Upper lobe of left lung (tissue), 4 donors: Measurements from ENCODE around the gene TNS4.

Experiments
- CTCF ChIP-seq, 6 experiments: fragments of 450-650 bp in 4 of 6; fragments of 200-600 bp in 2 of 6; sonication (generic) in 2 of 6; IDR thresholded peaks; one replicate each; pipeline ENCODE4 v1.5.1; 2016 to 2019; ENCODE audit warnings: antibody characterized with exemption in 6 of 6
- EP300 ChIP-seq, 4 donors: sonication (generic); formaldehyde crosslinking; IDR thresholded peaks; one replicate each; pipeline ENCODE4 v1.5.1; 2017; ENCODE audit warnings: antibody characterized with exemption in 4 of 4, control low read depth in 2 of 4
- POLR2A ChIP-seq, 4 donors: fragments of 450-650 bp; IDR thresholded peaks; one replicate each; pipeline ENCODE4 v1.5.1; 2016 to 2017; ENCODE audit warnings: antibody characterized with exemption in 4 of 4, mild to moderate bottlenecking in 2 of 4
- POLR2AphosphoS5 ChIP-seq, 2 donors: sonication (generic); formaldehyde crosslinking; IDR thresholded peaks; one replicate each; pipeline ENCODE4 v1.5.1; 2017; ENCODE audit warnings: antibody characterized with exemption in 2 of 2

GRCh38 chr17:40460604-40460967 is 40.8 kb downstream of the TNS4 start:
- TF ChIP-seq CTCF (IDR thresholded peaks at IDR 0.05) (no peak), POLR2AphosphoS5 (IDR thresholded peaks at IDR 0.05) (no peak), POLR2A (IDR thresholded peaks at IDR 0.05) (no peak), EP300 (IDR thresholded peaks at IDR 0.05) (no peak)
